ENCODE data around the gene PAWR.

GRCh38 chr12:79590751-79591150 lies 100.0 kb downstream of the PAWR start:
- TF ChIP-seq EZH2 (IDR thresholded peaks at IDR 0.05; ENCODE audit: low read depth, unreplicated experiment): no peak
- TF ChIP-seq CTCF (conservative IDR thresholded peaks at IDR 0.05; ENCODE audit: low read depth in 2 of 2): no peak
- no peak for TF ChIP-seq POLR2AphosphoS5 (IDR thresholded peaks at IDR 0.05; ENCODE audit: low read depth)
- TF ChIP-seq CREB1 (CRISPR knock-in tag; IDR thresholded peaks at IDR 0.05; ENCODE audit: low read depth): no peak
- TF ChIP-seq REST (IDR thresholded peaks at IDR 0.05; ENCODE audit: unreplicated experiment): no peak
- TF ChIP-seq ZNF114 (CRISPR knock-in tag; IDR thresholded peaks at IDR 0.05): no peak
- no peak for TF ChIP-seq JUNB (IDR thresholded peaks at IDR 0.05; ENCODE audit: unreplicated experiment)
- TF ChIP-seq EZH2phosphoT487 (IDR thresholded peaks at IDR 0.05; ENCODE audit: unreplicated experiment): no peak
- no peak for TF ChIP-seq ZNF331 (CRISPR knock-in tag; IDR thresholded peaks at IDR 0.05; ENCODE audit: low read depth)
